Measurements from ENCODE around the gene THRSP. TPM values are rescaled to one million over a fixed set of nuclear protein-coding genes. Genes with fewer than 3 reads are reported as not detected.

The THRSP gene
- polyA plus RNA-seq, 1 donor (not counting 4 experiments of a cell fraction or from before 2014, with no cell fraction given): not detected

DNA sequence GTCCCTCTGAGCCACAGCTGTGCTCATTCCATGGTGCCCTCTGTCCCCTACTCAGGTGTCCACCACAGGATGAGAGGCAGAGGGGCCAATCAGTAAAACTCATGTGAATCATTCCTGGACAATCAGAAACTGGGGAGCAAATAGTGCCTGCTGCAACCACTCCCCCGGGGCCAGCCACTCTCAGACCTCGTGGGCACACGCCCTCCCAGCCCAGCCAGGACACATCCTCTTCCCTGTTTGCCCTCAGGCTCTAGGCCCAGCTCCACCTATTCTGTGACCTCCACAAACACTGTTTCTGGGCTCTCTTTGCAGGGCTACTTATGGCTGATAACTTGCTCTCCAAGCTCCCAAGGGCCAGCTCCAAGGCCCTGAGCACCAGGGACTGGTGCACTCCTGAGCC, 26.6 kb upstream of the THRSP start:
- no peaks in the 10 kb centered on the region for H3K9me1 ChIP-seq (ENCODE audit: control insufficient read depth, extremely low read depth, insufficient read depth, low read length)
- H3K4me1 ChIP-seq (ENCODE audit: control insufficient read depth, extremely low read depth, insufficient read depth, low read length): peaks cover 19% of the 10 kb centered on the region
- no peaks in the 10 kb centered on the region for H3K9me3 ChIP-seq (ENCODE audit: control insufficient read depth, low read depth, low read length)
- H3K9ac ChIP-seq (ENCODE audit: control insufficient read depth, extremely low read depth, insufficient read depth, low read length): no peak overlapping the region
- no peaks in the 10 kb centered on the region for H3K79me2 ChIP-seq (ENCODE audit: control insufficient read depth, insufficient read depth, low read length)
- FAIRE-seq (no peak), DNase-seq (ENCODE audit: low read depth, low spot score) (no peak)
- H4K20me1 ChIP-seq (ENCODE audit: control insufficient read depth, extremely low read depth, insufficient read depth, low read length): no peaks in the 10 kb centered on the region
- no peak overlapping the region for H3K4me3 ChIP-seq (ENCODE audit: control insufficient read depth in 2 of 3, extremely low read depth in 1 of 3, insufficient read depth in 2 of 3, low read depth in 1 of 3, low read length in 3 of 3)
- no peak overlapping the region for H3K4me2 ChIP-seq (ENCODE audit: control insufficient read depth, extremely low read depth, insufficient read depth, low read depth, low read length)
- no peak overlapping the region for H2AFZ ChIP-seq (ENCODE audit: control insufficient read depth, low read length)
- no peak overlapping the region for H3K27ac ChIP-seq (ENCODE audit: control insufficient read depth, insufficient read depth, low read length)
- dilution Hi-C loops (cut with MboI; ENCODE audit: extremely low pct_ligation_motif_present, low sequenced_read_pairs): no loop called here
- no peaks in the 10 kb centered on the region for H3K27me3 ChIP-seq (ENCODE audit: control insufficient read depth, extremely low read depth, insufficient read depth, low read length)
- H3K36me3 ChIP-seq (ENCODE audit: control insufficient read depth in 2 of 2, extremely low read depth in 1 of 2, insufficient read depth in 2 of 2, low read length in 2 of 2): no peaks in the 10 kb centered on the region
- TF ChIP-seq EZH2 (IDR thresholded peaks at IDR 0.05; ENCODE audit: low read length): no peak
- TF ChIP-seq, protein P1, sequence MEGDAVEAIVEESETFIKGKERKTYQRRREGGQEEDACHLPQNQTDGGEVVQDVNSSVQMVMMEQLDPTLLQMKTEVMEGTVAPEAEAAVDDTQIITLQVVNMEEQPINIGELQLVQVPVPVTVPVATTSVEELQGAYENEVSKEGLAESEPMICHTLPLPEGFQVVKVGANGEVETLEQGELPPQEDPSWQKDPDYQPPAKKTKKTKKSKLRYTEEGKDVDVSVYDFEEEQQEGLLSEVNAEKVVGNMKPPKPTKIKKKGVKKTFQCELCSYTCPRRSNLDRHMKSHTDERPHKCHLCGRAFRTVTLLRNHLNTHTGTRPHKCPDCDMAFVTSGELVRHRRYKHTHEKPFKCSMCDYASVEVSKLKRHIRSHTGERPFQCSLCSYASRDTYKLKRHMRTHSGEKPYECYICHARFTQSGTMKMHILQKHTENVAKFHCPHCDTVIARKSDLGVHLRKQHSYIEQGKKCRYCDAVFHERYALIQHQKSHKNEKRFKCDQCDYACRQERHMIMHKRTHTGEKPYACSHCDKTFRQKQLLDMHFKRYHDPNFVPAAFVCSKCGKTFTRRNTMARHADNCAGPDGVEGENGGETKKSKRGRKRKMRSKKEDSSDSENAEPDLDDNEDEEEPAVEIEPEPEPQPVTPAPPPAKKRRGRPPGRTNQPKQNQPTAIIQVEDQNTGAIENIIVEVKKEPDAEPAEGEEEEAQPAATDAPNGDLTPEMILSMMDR (optimal IDR thresholded peaks at IDR 0.05 in 1 of 3, IDR thresholded peaks at IDR 0.05 in 1 of 3, conservative IDR thresholded peaks at IDR 0.05 in 1 of 3; ENCODE audit: extremely low read depth in 1 of 3, insufficient read depth in 2 of 3, low read length in 3 of 3): no peak

DNA sequence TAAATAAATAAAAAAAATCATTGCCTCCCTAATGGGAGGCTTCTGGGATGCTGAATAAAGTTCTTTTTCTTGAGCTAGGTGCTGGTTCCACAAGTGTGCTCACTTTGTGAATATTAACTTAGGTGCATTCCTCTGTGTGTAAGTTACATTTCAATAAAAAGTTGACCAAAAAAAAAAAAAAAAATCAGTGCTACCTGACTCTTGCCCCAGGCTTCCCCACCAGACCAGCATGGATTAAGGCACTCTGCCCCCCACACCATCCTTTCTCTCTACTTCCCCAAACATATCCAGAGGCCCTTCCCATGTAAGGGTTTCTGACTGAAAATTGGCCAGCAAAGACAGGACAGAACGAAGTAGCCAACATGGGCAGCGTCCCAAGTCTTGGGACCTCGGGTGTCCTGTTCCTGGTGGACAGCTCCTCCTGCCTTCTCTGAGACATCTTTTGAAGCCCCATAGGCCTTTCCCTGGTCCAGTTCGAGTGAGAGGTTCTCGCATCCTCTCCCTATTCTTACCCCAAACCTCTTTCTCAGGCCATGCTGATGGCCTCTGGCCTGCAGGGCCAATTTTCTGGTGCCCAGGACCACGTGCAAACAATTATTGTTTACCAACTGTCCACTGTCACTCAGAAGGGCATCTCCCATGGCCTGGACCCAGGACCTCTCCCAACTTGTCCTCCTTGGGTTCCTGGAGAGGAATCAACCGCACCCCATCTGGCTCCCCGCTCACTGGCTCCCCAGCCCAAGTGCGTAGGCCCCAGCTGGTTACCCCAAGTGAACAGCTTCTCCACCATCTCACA, 25.6 kb upstream of the THRSP start:
- Histone ChIP-seq H4K20me1 (ENCODE audit: control insufficient read depth, extremely low read depth, insufficient read depth, low read length) (no peaks in the 10 kb centered on the region), H3K4me3 (ENCODE audit: control insufficient read depth in 2 of 3, extremely low read depth in 1 of 3, insufficient read depth in 2 of 3, low read depth in 1 of 3, low read length in 3 of 3) (no peak overlapping the region), H3K36me3 (ENCODE audit: control insufficient read depth in 2 of 2, extremely low read depth in 1 of 2, insufficient read depth in 2 of 2, low read length in 2 of 2) (no peaks in the 10 kb centered on the region), H3K4me1 (ENCODE audit: control insufficient read depth, extremely low read depth, insufficient read depth, low read length) (peaks cover 19% of the 10 kb centered on the region), H3K9ac (ENCODE audit: control insufficient read depth, extremely low read depth, insufficient read depth, low read length) (no peak overlapping the region), H2AFZ (ENCODE audit: control insufficient read depth, low read length) (no peak overlapping the region), H3K27ac (ENCODE audit: control insufficient read depth, insufficient read depth, low read length) (no peak overlapping the region), H3K9me1 (ENCODE audit: control insufficient read depth, extremely low read depth, insufficient read depth, low read length) (no peaks in the 10 kb centered on the region), H3K79me2 (ENCODE audit: control insufficient read depth, insufficient read depth, low read length) (no peaks in the 10 kb centered on the region), H3K4me2 (ENCODE audit: control insufficient read depth, extremely low read depth, insufficient read depth, low read depth, low read length) (no peak overlapping the region), H3K9me3 (ENCODE audit: control insufficient read depth, low read depth, low read length) (no peaks in the 10 kb centered on the region), H3K27me3 (ENCODE audit: control insufficient read depth, extremely low read depth, insufficient read depth, low read length) (no peaks in the 10 kb centered on the region)
- dilution Hi-C loops (cut with MboI; ENCODE audit: extremely low pct_ligation_motif_present, low sequenced_read_pairs): no loop called here
- TF ChIP-seq EZH2 (IDR thresholded peaks at IDR 0.05; ENCODE audit: low read length): no peak
- TF ChIP-seq, protein P1 (optimal IDR thresholded peaks at IDR 0.05 in 1 of 3, IDR thresholded peaks at IDR 0.05 in 1 of 3, conservative IDR thresholded peaks at IDR 0.05 in 1 of 3; ENCODE audit: extremely low read depth in 1 of 3, insufficient read depth in 2 of 3, low read length in 3 of 3): no peak
- FAIRE-seq (no peak), DNase-seq (ENCODE audit: low read depth, low spot score) (no peak)
